GM19463 (cell line): ENCODE data around the gene CYP8B1.

ENCODE experiments used
- ATAC-seq: cut with Tn5 transposase; IDR thresholded peaks from one replicate; pipeline ENCODE4 v1.9.1; 2021; ENCODE audit warnings: mild to moderate bottlenecking, moderate library complexity; ENCODE audit not compliant: unreplicated experiment

CYP8B1 gene

GRCh38 chr3:42829083-42829627, 46.5 kb downstream of the CYP8B1 start:
- no peak for ATAC-seq

GRCh38 chr3:42827654-42828053, 48.0 kb downstream of the CYP8B1 start:
- no peak for ATAC-seq

GRCh38 chr3:42827023-42827422, 48.7 kb downstream of the CYP8B1 start:
- no peak for ATAC-seq

- ATAC-seq: no peak
These were observed 49.5 kb downstream of the CYP8B1 start for GRCh38 chr3:42826141-42826540.

DNA sequence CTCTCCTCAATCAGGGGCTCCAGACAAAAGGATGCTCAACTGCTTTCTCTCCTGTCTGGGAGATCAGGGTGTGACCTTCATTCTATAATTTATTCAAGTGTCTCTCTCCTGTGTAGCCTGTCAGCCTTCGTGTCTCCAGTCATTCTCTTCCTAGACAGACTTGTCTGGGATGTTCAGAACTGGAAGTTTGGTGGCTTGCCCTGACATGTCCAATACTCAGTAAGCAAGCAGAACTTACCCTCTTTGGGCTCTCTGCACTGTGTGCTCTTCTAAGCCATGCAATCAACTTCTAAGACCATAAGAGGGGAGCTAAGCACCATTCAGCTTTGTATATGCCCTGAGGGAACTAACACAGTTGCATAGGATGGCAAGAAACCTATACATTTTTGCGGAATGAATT, 52.3 kb downstream of the CYP8B1 start:
- ATAC-seq: no peak

- no peak for ATAC-seq
These were observed 52.9 kb downstream of the CYP8B1 start for GRCh38 chr3:42822828-42823227.
